ENCODE data around the gene PLPPR1. TPM values are rescaled to one million over a fixed set of nuclear protein-coding genes. Genes with fewer than 3 reads are reported as not detected.

PLPPR1 gene
- total RNA-seq, 4 donors from 2014 or later = 0.54 TPM; not detected in 3

DNA sequence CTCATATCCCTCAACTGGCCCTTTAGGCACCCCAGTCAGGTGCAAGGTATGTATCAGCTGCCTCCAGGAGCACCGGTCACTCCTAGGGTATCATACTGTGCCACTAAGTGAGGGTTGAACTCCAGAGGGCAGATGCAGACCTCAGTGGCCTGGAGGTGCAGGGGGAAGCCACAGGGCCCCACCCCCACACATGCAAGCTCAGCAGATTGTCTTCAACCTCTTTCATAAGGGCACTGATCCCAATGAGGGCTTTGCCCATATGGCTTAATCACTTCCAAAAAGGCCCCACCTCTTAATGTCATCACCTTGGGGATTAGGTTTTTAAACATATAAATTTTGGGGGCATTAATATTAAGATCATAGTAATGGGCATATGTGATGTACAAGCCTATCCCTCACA is 328.1 kb downstream of the PLPPR1 start:
- Histone ChIP-seq H3K4me3 (no peak overlapping the region), H3K4me1 (peaks cover 0 to 27% (median 1%) of the 10 kb centered on the region in 4 donors), H3K9me3 (no peaks in the 10 kb centered on the region), H3K27me3 (no peaks in the 10 kb centered on the region), H3K36me3 (no peaks in the 10 kb centered on the region), H3K27ac (no peak overlapping the region)
- TF ChIP-seq POLR2A (IDR thresholded peaks at IDR 0.05) = no peak
- TF ChIP-seq, protein P1, sequence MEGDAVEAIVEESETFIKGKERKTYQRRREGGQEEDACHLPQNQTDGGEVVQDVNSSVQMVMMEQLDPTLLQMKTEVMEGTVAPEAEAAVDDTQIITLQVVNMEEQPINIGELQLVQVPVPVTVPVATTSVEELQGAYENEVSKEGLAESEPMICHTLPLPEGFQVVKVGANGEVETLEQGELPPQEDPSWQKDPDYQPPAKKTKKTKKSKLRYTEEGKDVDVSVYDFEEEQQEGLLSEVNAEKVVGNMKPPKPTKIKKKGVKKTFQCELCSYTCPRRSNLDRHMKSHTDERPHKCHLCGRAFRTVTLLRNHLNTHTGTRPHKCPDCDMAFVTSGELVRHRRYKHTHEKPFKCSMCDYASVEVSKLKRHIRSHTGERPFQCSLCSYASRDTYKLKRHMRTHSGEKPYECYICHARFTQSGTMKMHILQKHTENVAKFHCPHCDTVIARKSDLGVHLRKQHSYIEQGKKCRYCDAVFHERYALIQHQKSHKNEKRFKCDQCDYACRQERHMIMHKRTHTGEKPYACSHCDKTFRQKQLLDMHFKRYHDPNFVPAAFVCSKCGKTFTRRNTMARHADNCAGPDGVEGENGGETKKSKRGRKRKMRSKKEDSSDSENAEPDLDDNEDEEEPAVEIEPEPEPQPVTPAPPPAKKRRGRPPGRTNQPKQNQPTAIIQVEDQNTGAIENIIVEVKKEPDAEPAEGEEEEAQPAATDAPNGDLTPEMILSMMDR (IDR thresholded peaks at IDR 0.05) = no peak
- no peak for DNase-seq

DNA sequence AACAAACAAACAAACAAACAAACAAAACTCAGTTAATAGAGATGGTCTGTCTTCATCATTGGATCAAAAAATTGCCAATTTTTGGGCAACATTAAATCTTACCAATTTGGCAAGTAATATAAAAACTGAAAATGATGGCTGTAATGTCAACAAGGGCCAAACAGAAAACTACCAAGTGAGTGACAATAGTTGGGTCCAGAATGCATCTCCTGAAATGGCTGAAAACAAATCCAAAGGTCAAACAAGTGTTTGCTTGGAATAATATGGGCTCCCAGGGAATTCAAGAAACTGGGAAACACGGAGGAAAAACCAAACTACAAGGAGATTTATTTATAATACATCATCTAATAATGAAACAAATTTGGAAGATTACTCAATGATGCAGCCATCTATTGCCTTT is 331.2 kb downstream of the PLPPR1 start:
- Histone ChIP-seq H3K4me1 (peaks cover 0 to 10% (median 0%) of the 10 kb centered on the region in 4 donors), H3K9me3 (no peaks in the 10 kb centered on the region), H3K27ac (no peak overlapping the region), H3K4me3 (no peak overlapping the region), H3K27me3 (no peaks in the 10 kb centered on the region), H3K36me3 (no peaks in the 10 kb centered on the region)
- DNase-seq = no peak
- TF ChIP-seq POLR2A (IDR thresholded peaks at IDR 0.05) = no peak
- TF ChIP-seq, protein P1 (IDR thresholded peaks at IDR 0.05) = no peak

DNA sequence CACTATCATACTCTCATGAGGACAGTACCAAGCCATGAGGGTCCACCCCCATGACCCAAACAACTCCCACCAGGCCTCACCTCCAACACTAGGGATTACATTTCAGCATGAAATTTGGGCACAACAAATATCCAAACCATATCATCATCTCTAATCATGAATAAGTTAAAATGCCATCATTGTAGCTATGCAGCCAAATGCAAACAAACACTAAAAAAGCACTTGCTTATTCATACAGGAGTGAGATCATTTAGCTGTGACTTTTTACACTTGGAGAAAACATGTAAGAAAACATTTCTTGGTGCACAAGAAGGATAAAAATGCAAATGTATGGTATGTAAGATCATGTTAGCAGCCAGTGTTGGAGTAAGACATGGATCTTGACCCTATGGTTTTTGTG is 332.1 kb downstream of the PLPPR1 start:
- no peak overlapping the region for H3K4me3 ChIP-seq
- no peak for TF ChIP-seq POLR2A (IDR thresholded peaks at IDR 0.05)
- TF ChIP-seq, protein P1 (IDR thresholded peaks at IDR 0.05) = no peak
- H3K36me3 ChIP-seq = no peaks in the 10 kb centered on the region
- no peak for DNase-seq
- no peaks in the 10 kb centered on the region for H3K27me3 ChIP-seq
- H3K9me3 ChIP-seq = no peaks in the 10 kb centered on the region
- H3K27ac ChIP-seq = no peak overlapping the region
- H3K4me1 ChIP-seq = peaks cover 0 to 4% (median 0%) of the 10 kb centered on the region in 4 donors

DNA sequence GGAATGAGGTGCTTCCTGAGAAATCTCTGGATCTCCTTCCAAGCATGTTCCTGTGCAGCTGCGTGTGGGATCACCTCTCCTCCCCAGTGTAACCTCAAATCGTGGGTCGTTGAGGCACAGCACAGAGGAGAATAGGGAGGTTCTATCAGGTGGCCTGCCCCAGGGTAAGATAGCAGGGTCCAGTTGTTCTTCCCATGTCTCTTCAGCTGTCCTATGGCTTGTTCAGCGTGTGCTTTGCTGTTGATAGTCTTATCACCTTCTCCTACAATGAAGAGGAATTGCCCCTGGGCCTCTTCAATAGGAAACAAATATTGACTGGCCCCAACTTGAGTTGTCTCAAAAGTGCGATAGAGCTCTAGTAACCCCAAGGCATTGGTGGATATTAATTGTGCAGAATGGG is 333.9 kb downstream of the PLPPR1 start:
- H3K27me3 ChIP-seq = no peaks in the 10 kb centered on the region
- no peak overlapping the region for H3K27ac ChIP-seq
- no peak overlapping the region for H3K4me3 ChIP-seq
- no peaks in the 10 kb centered on the region for H3K9me3 ChIP-seq
- DNase-seq = no peak
- TF ChIP-seq, protein P1 (IDR thresholded peaks at IDR 0.05) = no peak
- TF ChIP-seq POLR2A (IDR thresholded peaks at IDR 0.05) = no peak
- no peaks in the 10 kb centered on the region for H3K4me1 ChIP-seq
- H3K36me3 ChIP-seq = no peaks in the 10 kb centered on the region

DNA sequence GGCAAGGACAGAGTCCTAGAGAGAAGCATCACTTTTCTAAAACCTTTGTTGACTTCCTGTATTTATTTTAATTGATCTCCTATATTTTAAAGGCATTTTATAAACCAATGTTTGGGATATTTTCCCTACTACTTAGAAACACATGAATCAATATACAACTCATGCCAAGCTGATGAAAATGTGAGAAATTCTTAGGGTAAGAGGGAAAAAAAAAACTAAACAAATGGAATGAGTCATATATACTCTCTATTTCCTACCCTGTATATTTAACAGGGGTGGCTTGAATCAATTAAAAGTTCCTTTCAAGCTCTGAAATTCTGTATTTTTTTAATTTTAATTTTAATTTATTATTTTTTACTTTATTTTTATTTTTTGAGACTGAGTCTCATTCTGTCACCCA is 336.7 kb downstream of the PLPPR1 start:
- Histone ChIP-seq H3K27ac (no peak overlapping the region), H3K27me3 (no peaks in the 10 kb centered on the region), H3K36me3 (no peaks in the 10 kb centered on the region), H3K9me3 (no peaks in the 10 kb centered on the region), H3K4me1 (no peaks in the 10 kb centered on the region), H3K4me3 (no peak overlapping the region)
- DNase-seq = no peak
- TF ChIP-seq POLR2A (IDR thresholded peaks at IDR 0.05) = no peak
- TF ChIP-seq, protein P1 (IDR thresholded peaks at IDR 0.05) = no peak

Measured in Peyer's patch (tissue), 4 donors.